ENCODE data around the gene ARHGEF26. TPM values are rescaled to one million over a fixed set of nuclear protein-coding genes. Genes with fewer than 3 reads are reported as not detected.

The ARHGEF26 gene
- total and polyA plus RNA-seq, 2 experiments from 2014 or later = 9.4 to 16.9 TPM

GRCh38 chr3:154224866-154225265 is 103.7 kb downstream of the ARHGEF26 start (continued):
- TF ChIP-seq ZNF462 (CRISPR knock-in tag; IDR thresholded peaks at IDR 0.05) (no peak), ZNF114 (CRISPR knock-in tag; IDR thresholded peaks at IDR 0.05) (no peak), STAT1 (IDR thresholded peaks at IDR 0.05; ENCODE audit: unreplicated experiment) (no peak), JUNB (IDR thresholded peaks at IDR 0.05; ENCODE audit: unreplicated experiment) (no peak), ETS1 (IDR thresholded peaks at IDR 0.05) (no peak), NANOG (IDR thresholded peaks at IDR 0.05; ENCODE audit: borderline replicate concordance) (no peak), EZH2phosphoT487 (IDR thresholded peaks at IDR 0.05; ENCODE audit: unreplicated experiment) (no peak), CREB1 (CRISPR knock-in tag; IDR thresholded peaks at IDR 0.05; ENCODE audit: low read depth) (no peak)

- H3K27me3 ChIP-seq (ENCODE audit: insufficient read depth) = no peaks in the 10 kb centered on the region
- peaks cover 4% of the 10 kb centered on the region; the same call in 2 of the 3 replicates for H3K4me1 Mint-ChIP-seq
- TF ChIP-seq REST (IDR thresholded peaks at IDR 0.05; ENCODE audit: unreplicated experiment) (no peak), STAT1 (IDR thresholded peaks at IDR 0.05; ENCODE audit: unreplicated experiment) (no peak), EZH2 (IDR thresholded peaks at IDR 0.05; ENCODE audit: low read depth, unreplicated experiment) (no peak), ETS1 (IDR thresholded peaks at IDR 0.05) (no peak), CREB1 (CRISPR knock-in tag; IDR thresholded peaks at IDR 0.05; ENCODE audit: low read depth) (no peak), EZH2phosphoT487 (IDR thresholded peaks at IDR 0.05; ENCODE audit: unreplicated experiment) (no peak), JUNB (IDR thresholded peaks at IDR 0.05; ENCODE audit: unreplicated experiment) (no peak), NANOG (IDR thresholded peaks at IDR 0.05; ENCODE audit: borderline replicate concordance) (no peak), ZNF114 (CRISPR knock-in tag; IDR thresholded peaks at IDR 0.05) (no peak)
Observed at GRCh38 chr3:154225536-154225935, 104.3 kb downstream of the ARHGEF26 start.

More at GRCh38 chr3:154225536-154225935, 104.3 kb downstream of the ARHGEF26 start:
- no peaks in the 10 kb centered on the region for H4K20me1 ChIP-seq (replicated peaks; ENCODE audit: insufficient read depth)
- no peak overlapping the region for H3K4me3 ChIP-seq
- no peaks in the 10 kb centered on the region for H3F3A ChIP-seq (replicated peaks; ENCODE audit: low read depth)
- Mint-ChIP-seq H3K27me3 (ENCODE audit: insufficient read depth, low read depth, poor library complexity) (no peaks in the 10 kb centered on the region), H3K27ac (no peak overlapping the region), H3K4me3 (no peak overlapping the region), H3K36me3 (ENCODE audit: low read depth) (no peaks in the 10 kb centered on the region), H3K9me3 (no peaks in the 10 kb centered on the region)
- no peaks in the 10 kb centered on the region for H3K36me3 ChIP-seq (ENCODE audit: insufficient read depth)
- no peak overlapping the region for H2AFZ ChIP-seq
- no peak overlapping the region for H3K4me2 ChIP-seq
- H3K4me1 ChIP-seq (ENCODE audit: insufficient read depth) = 0 out of 2 replicates have a peak, but pooled peaks cover 7% of the 10 kb centered on the region
- ATAC-seq = no peak
- no peaks in the 10 kb centered on the region for H3K9me2 ChIP-seq (ENCODE audit: insufficient read depth)
- no peaks in the 10 kb centered on the region for H3K79me2 ChIP-seq (replicated peaks; ENCODE audit: insufficient read depth)
- DNase-seq (ENCODE audit: low spot score) = no peak
- no peak overlapping the region for H3K27ac ChIP-seq (ENCODE audit: low read depth)

Measured in GM23338 (cell line).